ENCODE measurements around the gene SUPT7L. TPM values are rescaled to one million over a fixed set of nuclear protein-coding genes. Genes with fewer than 3 reads are reported as not detected.
A peak's percentile ranks its signal among the peaks of the same experiment; 100 is the strongest.

Gene SUPT7L
- total and polyA plus RNA-seq, 2 of the 4 experiments (the other 2 are of a cell fraction), result 16.7 to 33.4 TPM

GRCh38 chr2:27681841-27682240, 18.4 kb upstream of the SUPT7L start:
- peak; percentile 38 for ATAC-seq (ENCODE audit: low read depth)
- no TSS peak for BruUV-seq (replicated peaks)
- no peak overlapping the region for H3K4me3 ChIP-seq (ENCODE audit: insufficient read depth, low read depth, low read length)

More at GRCh38 chr2:27681841-27682240, 18.4 kb upstream of the SUPT7L start:
- intact Hi-C loops (cut with micrococcal nuclease), result loop anchor here (5.0 kb wide), 1 partner anchor 275 kb away; the partner anchor contains the start of gene PPM1G
- Histone ChIP-seq H3K14ac (replicated peaks; ENCODE audit: low read depth, low read length) (peak overlapping the region; percentile 35), H4K20me1 (ENCODE audit: insufficient read depth, low read length) (no peaks in the 10 kb centered on the region), H3K9me3 (ENCODE audit: control insufficient read depth, insufficient read depth, low read length) (no peaks in the 10 kb centered on the region), H3K9me1 (ENCODE audit: insufficient read depth, low read length) (peaks cover 8% of the 10 kb centered on the region), H2BK20ac (ENCODE audit: low read depth, low read length) (peak overlapping the region; percentile 57; the same call in 1 of the 2 replicates), H3K23ac (ENCODE audit: low read depth, low read length) (peak overlapping the region; percentile 6; the same call in 1 of the 2 replicates), H2BK5ac (ENCODE audit: low read depth, low read length, poor library complexity, severe bottlenecking) (peak overlapping the region; percentile 9), H4K91ac (ENCODE audit: insufficient read depth, low read depth, low read length) (peak overlapping the region; percentile 47; the same call in 1 of the 2 replicates), H2AK9ac (replicated peaks; ENCODE audit: low read depth, low read length, poor library complexity) (no peak overlapping the region), H4K5ac (ENCODE audit: low read depth, low read length) (no peak overlapping the region; the same call in 1 of the 2 replicates), H3K9ac (ENCODE audit: low read depth, low read length) (no peak overlapping the region), H3K4me2 (ENCODE audit: low read depth, low read length) (peak overlapping the region; percentile 43; the same call in 1 of the 2 replicates), H3K4ac (ENCODE audit: low read depth, low read length) (peak overlapping the region; percentile 63), H2AK5ac (ENCODE audit: low read depth, low read length) (no peak overlapping the region), H2AFZ (replicated peaks; ENCODE audit: low read length, poor library complexity) (no peak overlapping the region), H3K36me3 (ENCODE audit: control insufficient read depth, insufficient read depth, low read length) (peaks cover 29% of the 10 kb centered on the region), H3K18ac (ENCODE audit: low read depth, low read length) (no peak overlapping the region), H3K27me3 (ENCODE audit: control insufficient read depth, insufficient read depth, low read length) (no peaks in the 10 kb centered on the region), H4K8ac (ENCODE audit: low read depth in 2 of 2, low read length in 2 of 2) (peak overlapping the region in 1 of 2 experiments; percentile 62; a peak in 1 of 4 replicates), H2BK15ac (ENCODE audit: low read depth, low read length) (peak overlapping the region; percentile 31), H3K56ac (ENCODE audit: extremely low read depth, insufficient read depth, low read length) (no peak overlapping the region), H3K27ac (ENCODE audit: insufficient read depth, low read length) (0 out of 2 replicates have a peak overlapping the region, but pooled peaks have one; percentile 8), H3K79me1 (ENCODE audit: low read depth in 1 of 2, low read length in 2 of 2) (no peaks in the 10 kb centered on the region), H3K4me1 (ENCODE audit: control insufficient read depth, insufficient read depth, low read length) (peaks cover 10% of the 10 kb centered on the region), H2BK120ac (ENCODE audit: low read depth, low read length) (peak overlapping the region; percentile 45; the same call in 1 of the 2 replicates)
- peak; percentile 51 for DNase-seq
- no CpG with 5 or more reads among the region's 1 CpG for WGBS, 2 experiments (ENCODE audit: extremely low coverage in 2 of 2, insufficient read length in 1 of 2)
- no peak for TF ChIP-seq RAD21 (IDR thresholded peaks at IDR 0.05; ENCODE audit: low read length)
- no peak for TF ChIP-seq FOS (IDR thresholded peaks at IDR 0.05; ENCODE audit: low read depth, low read length)
- TF ChIP-seq USF2 (IDR thresholded peaks at IDR 0.05; ENCODE audit: low read depth, low read length), result no peak
- TF ChIP-seq ELK1 (IDR thresholded peaks at IDR 0.05; ENCODE audit: borderline replicate concordance, low read depth, low read length), result no peak
- no peak for TF ChIP-seq NFE2L2 (IDR thresholded peaks at IDR 0.05; ENCODE audit: low read depth, low read length)
- no peak for TF ChIP-seq RCOR1 (IDR thresholded peaks at IDR 0.05; ENCODE audit: insufficient replicate concordance, low read length)
- no peak for TF ChIP-seq POLR2A (IDR thresholded peaks at IDR 0.05; ENCODE audit: low read depth, low read length)
- TF ChIP-seq CTCF (conservative IDR thresholded peaks at IDR 0.05; ENCODE audit: low read depth, low read length), result no peak
- CTCF ChIA-PET, result interaction anchor here (1.6 to 2.0 kb wide), 2 partner anchors 11 to 22 kb away, joined by 5 to 11 read pairs; no protein-coding TSS in a partner anchor
- dilution Hi-C loops (cut with HindIII; ENCODE audit: low sequenced_read_pairs, unreplicated experiment), result no loop called here
- POLR2A ChIA-PET (ENCODE audit: unreplicated experiment), result no interaction called here
- in situ Hi-C loops (cut with MboI; ENCODE audit: low sequenced_read_pairs), result no loop called here
